Stimulated activated CD4-positive, alpha-beta T cell treated with anti-CD3 and anti-CD28 coated beads, TNF-alpha, amount 100 ng/mL, for 24 hours (primary cell): ENCODE data around the gene TPD52L2.
"Not testable (repeated sequence)": the region's sequence is repeated elsewhere in the genome, so short reads cannot be mapped to it uniquely, and the experiment has no call there.

Experiments used
- DNase-seq, 3 experiments: peaks; one replicate each; pipeline ENCODE4 v3.0.0-alpha.2; 2020; ENCODE audit warnings: low read depth in 3 of 3

Gene TPD52L2

GRCh38 chr20:63878899-63879663 is 14.0 kb downstream of the TPD52L2 start:
- no peak for DNase-seq

- DNase-seq, result not testable (repeated sequence)
Measured at GRCh38 chr20:63880901-63881300, 15.8 kb downstream of the TPD52L2 start.

GRCh38 chr20:63881451-63882226 is 16.6 kb downstream of the TPD52L2 start:
- no peak for DNase-seq

- DNase-seq, result no peak
Measured at GRCh38 chr20:63882257-63883200, 17.5 kb downstream of the TPD52L2 start.

DNA sequence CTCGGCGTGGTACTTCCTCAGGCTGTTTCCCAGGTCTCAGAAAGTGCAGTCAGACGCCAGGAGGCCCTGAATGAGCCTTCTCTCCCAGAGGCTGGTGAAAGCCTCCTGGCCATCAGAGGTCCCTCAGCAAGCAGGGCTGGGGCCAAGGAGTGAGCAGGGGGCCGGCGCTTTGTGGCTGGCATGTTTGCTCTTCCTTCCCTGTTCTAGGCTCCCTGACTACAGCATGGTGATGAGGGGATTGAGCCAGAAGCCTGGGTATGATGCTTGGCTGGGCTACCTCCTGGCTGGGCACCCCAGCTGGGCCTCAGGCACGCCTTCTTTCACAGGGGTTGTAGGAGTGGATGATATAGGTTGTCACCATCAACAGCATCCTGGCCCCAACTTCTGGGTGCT is 18.1 kb downstream of the TPD52L2 start:
- no peak for DNase-seq

- DNase-seq, result no peak
Measured at GRCh38 chr20:63884506-63885263, 19.6 kb downstream of the TPD52L2 start.

- no peak for DNase-seq
Measured at GRCh38 chr20:63885264-63886053, 20.4 kb downstream of the TPD52L2 start.

DNA sequence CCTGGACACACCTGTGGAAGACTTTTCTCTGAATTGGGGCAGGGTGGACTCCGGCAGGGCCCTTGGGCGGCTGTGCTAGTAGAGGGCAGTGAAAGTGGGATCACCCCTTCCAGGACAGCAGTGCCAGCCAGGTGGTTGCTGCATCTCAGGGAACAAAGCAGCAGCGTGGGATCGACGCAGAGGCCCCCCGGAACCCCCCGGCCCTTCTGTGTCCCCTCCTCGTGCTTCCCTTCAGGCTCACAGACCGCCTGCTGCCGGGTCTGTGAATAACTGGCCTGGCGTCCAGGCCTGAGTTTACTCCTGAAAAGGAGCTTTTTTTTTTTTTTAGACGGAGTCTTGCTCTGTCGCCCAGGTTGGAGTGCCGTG is 21.0 kb downstream of the TPD52L2 start:
- no peak for DNase-seq

DNA sequence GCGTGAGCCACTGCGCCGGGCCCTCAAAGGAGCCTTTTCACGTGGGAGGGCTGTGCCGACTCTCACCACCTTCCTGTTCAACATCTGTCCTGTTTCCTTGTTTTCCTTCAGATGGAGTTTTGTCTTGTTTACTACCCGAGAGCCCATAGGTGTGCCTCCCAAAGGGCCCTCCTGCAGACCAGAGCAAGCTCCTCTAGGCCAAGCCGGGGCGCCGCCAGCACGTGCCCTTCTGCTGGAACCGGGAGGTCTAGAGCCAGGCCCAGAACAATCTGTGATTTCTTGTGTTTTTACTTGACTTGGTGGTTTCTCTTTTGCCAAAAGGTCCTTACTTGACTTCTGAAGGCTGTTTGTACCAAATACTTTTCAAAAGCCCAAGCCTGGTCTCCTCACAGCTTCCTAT is 21.9 kb downstream of the TPD52L2 start:
- DNase-seq, result no peak

- DNase-seq, result no peak
Measured at GRCh38 chr20:63889241-63890200, 24.5 kb downstream of the TPD52L2 start.

GRCh38 chr20:63890201-63890576 is 25.1 kb downstream of the TPD52L2 start:
- DNase-seq, result no peak

DNA sequence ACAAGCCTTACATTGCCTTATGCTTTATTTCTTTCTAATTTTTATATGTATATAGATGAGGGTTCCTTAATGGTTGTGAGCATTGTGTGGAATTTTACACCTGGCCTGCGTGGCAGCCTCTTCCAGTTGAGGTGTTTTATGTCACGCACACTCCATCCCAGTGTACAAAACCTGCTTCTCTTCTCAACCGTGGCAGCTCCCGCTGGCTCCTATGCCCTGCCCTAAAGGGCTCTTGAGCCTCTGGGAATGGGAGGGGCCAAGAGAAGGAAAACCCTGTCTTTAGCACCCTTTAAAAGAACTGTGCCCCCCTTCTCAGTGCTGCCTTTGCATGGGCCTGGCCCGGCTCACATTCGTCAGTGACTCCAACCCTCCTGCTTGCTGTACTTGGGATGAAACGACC is 25.5 kb downstream of the TPD52L2 start:
- DNase-seq, result no peak

GRCh38 chr20:63891061-63892002 is 26.3 kb downstream of the TPD52L2 start:
- DNase-seq, result no peak

DNA sequence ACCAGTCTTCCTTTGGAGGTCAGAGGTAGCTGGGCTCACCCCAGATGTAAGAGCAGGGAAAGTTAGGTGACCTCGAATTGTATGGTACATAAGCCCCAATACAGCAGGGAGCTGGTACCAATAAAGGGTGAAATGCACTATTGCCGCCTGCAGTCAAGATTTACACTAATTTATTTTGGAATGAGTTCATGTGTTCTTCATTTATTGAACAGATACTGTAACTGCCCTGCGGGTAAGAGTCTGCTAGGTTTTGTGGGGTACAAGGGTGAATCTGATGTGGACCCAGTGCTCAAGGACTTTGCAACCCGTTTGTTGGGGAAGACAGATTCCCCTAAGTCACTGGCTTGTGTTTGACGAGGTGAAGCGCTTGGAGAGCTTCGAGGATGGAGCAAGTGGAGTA is 27.3 kb downstream of the TPD52L2 start:
- no peak for DNase-seq

- no peak for DNase-seq
Measured at GRCh38 chr20:63893999-63894357, 28.9 kb downstream of the TPD52L2 start.

DNA sequence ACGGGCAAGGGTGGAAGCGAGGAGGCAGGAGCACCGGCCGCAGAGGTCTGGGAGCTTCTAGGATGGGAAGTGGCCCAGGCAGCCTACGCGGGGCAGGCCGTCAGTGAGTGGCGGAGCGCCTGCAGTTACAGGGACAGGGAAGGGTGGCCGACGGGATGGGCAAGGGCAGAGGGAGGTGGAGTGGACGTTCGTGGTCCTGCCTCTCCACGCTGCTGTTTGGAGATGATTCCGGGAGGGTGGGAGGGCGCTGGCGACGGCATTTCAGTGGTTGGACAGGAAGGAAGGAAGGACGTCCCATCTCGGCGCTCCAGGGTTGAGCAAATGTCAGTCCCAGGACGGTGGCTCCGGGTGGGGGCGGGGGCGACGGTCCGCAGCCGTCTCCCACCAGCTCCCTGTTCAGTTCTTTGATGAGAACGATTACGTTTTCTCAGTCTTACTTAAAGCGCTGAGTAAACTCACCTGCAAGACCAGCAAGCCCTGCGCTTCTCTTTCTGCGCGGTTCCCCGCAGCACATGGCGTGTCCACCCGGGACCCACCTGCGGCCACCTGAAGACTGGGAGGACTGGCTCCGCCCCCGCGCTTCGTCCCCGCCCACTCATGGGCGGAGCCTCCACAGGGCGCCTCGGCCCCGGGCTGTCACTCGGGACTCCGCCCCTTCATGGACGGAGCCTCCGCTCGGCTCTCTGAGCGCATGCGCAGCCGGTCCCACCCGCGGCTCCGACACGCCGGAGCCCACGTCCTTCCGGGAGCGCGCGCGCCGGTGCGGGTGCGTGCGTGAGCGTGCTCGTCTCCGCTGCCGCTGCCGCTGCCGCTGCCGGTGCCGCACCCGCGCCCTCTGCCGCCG is 29.5 kb downstream of the TPD52L2 start, which contains the start of gene DNAJC5:
Gene DNAJC5, plus strand, starts transcription at position 769 of the 844 bp plus-strand sequence. CDS start 33,220 bp downstream, outside the sequence.
- peak; percentile 93 to 94 (median 94) for DNase-seq
